Progenitor cell of endocrine pancreas (in vitro differentiated cells): ENCODE measurements around the gene TPP1. TPM values are rescaled to one million over a fixed set of nuclear protein-coding genes. Genes with fewer than 3 reads are reported as not detected.

ENCODE experiments used
- DNase-seq: peaks from one replicate; pipeline ENCODE4 v3.0.0; 2021; ENCODE audit warnings: low spot score; ENCODE audit not compliant: unreplicated experiment
- H3K27ac Mint-ChIP-seq: 2 replicates; pipeline ENCODE4 v1.8.0; 2021; ENCODE audit warnings: mild to moderate bottlenecking, moderate library complexity, mixed read lengths
- H3K27me3 Mint-ChIP-seq: 2 replicates; pipeline ENCODE4 v1.8.0; 2021; ENCODE audit warnings: mixed read lengths
- H3K36me3 Mint-ChIP-seq: 2 replicates; pipeline ENCODE4 v1.8.0; 2022; ENCODE audit warnings: mixed read lengths; ENCODE audit not compliant: insufficient read depth
- H3K4me1 Mint-ChIP-seq: 2 replicates; pipeline ENCODE4 v1.8.0; 2021; ENCODE audit warnings: low read depth, mixed read lengths
- H3K4me3 Mint-ChIP-seq: 2 replicates; pipeline ENCODE4 v1.8.0; 2021; ENCODE audit warnings: low read depth, mild to moderate bottlenecking, moderate library complexity, mixed read lengths
- H3K9me3 Mint-ChIP-seq: 2 replicates; pipeline ENCODE4 v1.8.0; 2021; ENCODE audit warnings: low read depth, mixed read lengths
- CTCF ChIP-seq: fragments of 200-600 bp; sonication (generic); IDR thresholded peaks from one replicate; pipeline ENCODE4 v1.5.0; 2021; ENCODE audit warnings: antibody characterized with exemption, mild to moderate bottlenecking; ENCODE audit not compliant: unreplicated experiment
- total RNA-seq: library from RNA; stranded (reverse); gene quantifications from 2 replicates; pipeline ENCODE4 v1.2.1, GENCODE V29; 2021

The TPP1 gene
- total RNA-seq, 1 donor from 2014 or later: 59.9 TPM

- no peak overlapping the region for H3K27ac Mint-ChIP-seq
- peaks cover 27% of the 10 kb centered on the region for H3K36me3 Mint-ChIP-seq
- no peaks in the 10 kb centered on the region for H3K4me1 Mint-ChIP-seq
- H3K4me3 Mint-ChIP-seq: no peak overlapping the region
- H3K9me3 Mint-ChIP-seq: peaks cover 28% of the 10 kb centered on the region
- no peak for TF ChIP-seq CTCF
- H3K27me3 Mint-ChIP-seq: no peaks in the 10 kb centered on the region
- no peak for DNase-seq
Observed at GRCh38 chr11:6584528-6584927, 34.7 kb downstream of the TPP1 start.

- Mint-ChIP-seq H3K36me3 (peaks cover 25% of the 10 kb centered on the region), H3K27ac (no peak overlapping the region), H3K4me1 (no peaks in the 10 kb centered on the region), H3K27me3 (no peaks in the 10 kb centered on the region), H3K4me3 (no peak overlapping the region), H3K9me3 (peaks cover 28% of the 10 kb centered on the region)
- DNase-seq: no peak
- TF ChIP-seq CTCF: no peak
Observed at GRCh38 chr11:6583584-6583983, 35.6 kb downstream of the TPP1 start.

GRCh38 chr11:6579681-6580080 is 39.5 kb downstream of the TPP1 start:
- no peak for TF ChIP-seq CTCF
- H3K4me3 Mint-ChIP-seq: no peak overlapping the region
- no peaks in the 10 kb centered on the region for H3K27me3 Mint-ChIP-seq
- no peak for DNase-seq
- no peak overlapping the region for H3K27ac Mint-ChIP-seq
- H3K4me1 Mint-ChIP-seq: no peaks in the 10 kb centered on the region
- H3K9me3 Mint-ChIP-seq: peaks cover 25% of the 10 kb centered on the region
- peaks cover 20% of the 10 kb centered on the region for H3K36me3 Mint-ChIP-seq

GRCh38 chr11:6578134-6578533 is 41.1 kb downstream of the TPP1 start:
- no peak for TF ChIP-seq CTCF
- H3K36me3 Mint-ChIP-seq: peaks cover 8% of the 10 kb centered on the region
- H3K27ac Mint-ChIP-seq: no peak overlapping the region
- H3K27me3 Mint-ChIP-seq: no peaks in the 10 kb centered on the region
- no peak overlapping the region for H3K4me3 Mint-ChIP-seq
- DNase-seq: no peak
- H3K4me1 Mint-ChIP-seq: no peaks in the 10 kb centered on the region
- H3K9me3 Mint-ChIP-seq: peaks cover 9% of the 10 kb centered on the region

- Mint-ChIP-seq H3K27me3 (no peaks in the 10 kb centered on the region), H3K4me1 (no peaks in the 10 kb centered on the region), H3K36me3 (peaks cover 1% of the 10 kb centered on the region), H3K27ac (no peak overlapping the region), H3K4me3 (no peak overlapping the region), H3K9me3 (no peaks in the 10 kb centered on the region)
- no peak for DNase-seq
- no peak for TF ChIP-seq CTCF
Observed at GRCh38 chr11:6576471-6577373, 42.5 kb downstream of the TPP1 start.
